ENCODE results near the gene ZNF277.

Gene ZNF277

GRCh38 chr7:112361154-112361553 is 154.7 kb downstream of the ZNF277 start:
- Mint-ChIP-seq H3K36me3 (no peaks in the 10 kb centered on the region), H3K9me3 (peaks cover 1% of the 10 kb centered on the region), H3K4me1 (no peaks in the 10 kb centered on the region), H3K27ac (no peak overlapping the region), H3K4me3 (no peak overlapping the region), H3K27me3 (peaks cover 4% of the 10 kb centered on the region)
- no peak for DNase-seq (ENCODE audit: low spot score in 2 of 2)
- no peak for ATAC-seq (ENCODE audit: low read depth)

DNA sequence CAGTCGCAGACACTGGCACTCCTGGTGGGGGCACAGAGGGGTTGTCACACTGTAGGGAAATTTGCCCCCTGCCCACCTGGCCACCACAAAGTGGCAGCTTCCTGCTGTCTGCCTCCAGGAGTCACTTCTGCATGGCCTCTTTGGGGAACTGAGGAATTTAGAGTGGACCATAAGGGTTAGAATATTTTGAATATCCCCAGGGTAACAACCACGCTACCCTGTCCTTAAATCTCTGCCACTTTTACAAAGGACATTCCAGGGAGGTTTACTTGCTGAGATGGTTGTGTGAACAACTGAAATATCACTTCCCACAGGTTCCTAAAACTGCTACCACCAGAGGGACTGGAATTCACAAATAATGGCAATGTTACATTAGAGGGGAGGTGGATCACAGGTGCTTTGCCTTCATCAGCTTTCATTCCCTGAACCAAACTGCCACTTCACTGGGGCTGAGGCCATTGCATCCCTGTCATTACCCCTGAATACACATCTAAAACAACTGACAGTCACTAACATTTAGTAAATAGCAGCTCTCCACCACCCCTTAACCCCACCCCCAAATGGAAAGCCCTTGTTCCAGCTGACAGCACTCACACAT is 155.7 kb downstream of the ZNF277 start:
- DNase-seq (ENCODE audit: low spot score in 2 of 2) (no peak), ATAC-seq (ENCODE audit: low read depth) (no peak)
- Mint-ChIP-seq H3K27ac (no peak overlapping the region), H3K9me3 (peaks cover 1% of the 10 kb centered on the region), H3K4me1 (no peaks in the 10 kb centered on the region), H3K36me3 (no peaks in the 10 kb centered on the region), H3K27me3 (peaks cover 4% of the 10 kb centered on the region), H3K4me3 (no peak overlapping the region)

GRCh38 chr7:112362731-112363131 is 156.2 kb downstream of the ZNF277 start:
- ATAC-seq (ENCODE audit: low read depth) (no peak), DNase-seq (ENCODE audit: low spot score in 2 of 2) (no peak)
- Mint-ChIP-seq H3K27me3 (peaks cover 4% of the 10 kb centered on the region), H3K36me3 (no peaks in the 10 kb centered on the region), H3K27ac (no peak overlapping the region), H3K9me3 (peaks cover 1% of the 10 kb centered on the region), H3K4me1 (no peaks in the 10 kb centered on the region), H3K4me3 (no peak overlapping the region)

DNA sequence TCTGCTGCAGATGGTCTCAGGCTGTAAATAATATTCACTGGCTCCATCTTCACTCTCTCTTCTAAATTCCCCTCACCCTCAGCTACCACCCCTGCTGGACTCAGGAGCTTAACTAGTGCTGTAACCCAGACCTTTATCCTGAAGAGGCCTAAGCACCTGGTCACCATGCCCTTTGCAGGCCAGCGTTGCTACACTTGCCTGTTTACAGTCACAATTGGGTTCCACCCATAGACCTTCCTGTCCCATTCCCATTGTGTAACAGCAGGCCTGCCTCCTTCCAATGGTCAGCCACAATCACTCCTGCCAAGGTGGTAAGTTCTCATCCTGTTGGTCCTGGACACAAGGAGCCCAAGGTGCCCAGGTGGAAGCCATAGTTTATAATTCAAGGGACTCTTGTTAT is 157.9 kb downstream of the ZNF277 start:
- Mint-ChIP-seq H3K36me3 (no peaks in the 10 kb centered on the region), H3K27ac (no peak overlapping the region), H3K27me3 (peaks cover 4% of the 10 kb centered on the region), H3K9me3 (peaks cover 1% of the 10 kb centered on the region), H3K4me1 (no peaks in the 10 kb centered on the region), H3K4me3 (no peak overlapping the region)
- DNase-seq (ENCODE audit: low spot score in 2 of 2) (no peak), ATAC-seq (ENCODE audit: low read depth) (no peak)

DNA sequence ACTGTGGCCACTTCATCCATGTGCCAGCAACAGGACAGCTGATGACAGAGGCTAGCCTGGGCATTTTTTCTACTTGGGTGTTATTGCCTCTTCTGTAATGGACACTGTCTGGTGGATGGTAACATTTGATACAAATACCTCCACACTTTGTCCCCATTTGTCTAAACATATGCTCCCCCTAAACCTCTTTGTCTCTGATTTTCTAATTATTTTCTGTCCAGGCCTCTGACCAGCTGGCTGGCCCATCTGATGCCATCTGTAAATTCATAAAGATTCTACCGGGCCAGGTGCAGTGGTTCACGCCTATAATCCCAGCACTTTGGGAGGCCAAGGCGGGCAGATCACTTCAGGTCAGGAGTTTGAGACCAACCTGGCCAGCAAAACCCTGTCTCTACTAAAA is 159.1 kb downstream of the ZNF277 start:
- no peaks in the 10 kb centered on the region for H3K4me1 Mint-ChIP-seq
- no peak overlapping the region for H3K4me3 Mint-ChIP-seq
- peaks cover 4% of the 10 kb centered on the region for H3K27me3 Mint-ChIP-seq
- no peak overlapping the region for H3K27ac Mint-ChIP-seq
- ATAC-seq (ENCODE audit: low read depth), result no peak
- H3K9me3 Mint-ChIP-seq, result peaks cover under 1% of the 10 kb centered on the region
- no peak for DNase-seq (ENCODE audit: low spot score in 2 of 2)
- H3K36me3 Mint-ChIP-seq, result no peaks in the 10 kb centered on the region

- ATAC-seq (ENCODE audit: low read depth) (no peak), DNase-seq (ENCODE audit: low spot score in 2 of 2) (no peak)
- H3K4me1 Mint-ChIP-seq, result no peaks in the 10 kb centered on the region
- no peaks in the 10 kb centered on the region for H3K36me3 Mint-ChIP-seq
- H3K9me3 Mint-ChIP-seq, result no peaks in the 10 kb centered on the region
- H3K27ac Mint-ChIP-seq, result no peak overlapping the region
- no peak overlapping the region for H3K4me3 Mint-ChIP-seq
- H3K27me3 Mint-ChIP-seq, result peaks cover 3% of the 10 kb centered on the region
Observed at GRCh38 chr7:112366886-112367285, 160.4 kb downstream of the ZNF277 start.

- no peaks in the 10 kb centered on the region for H3K36me3 Mint-ChIP-seq
- peaks cover 3% of the 10 kb centered on the region for H3K27me3 Mint-ChIP-seq
- no peak overlapping the region for H3K4me3 Mint-ChIP-seq
- no peaks in the 10 kb centered on the region for H3K4me1 Mint-ChIP-seq
- H3K27ac Mint-ChIP-seq, result no peak overlapping the region
- ATAC-seq (ENCODE audit: low read depth), result no peak
- DNase-seq (ENCODE audit: low spot score in 2 of 2), result no peak
- H3K9me3 Mint-ChIP-seq, result no peaks in the 10 kb centered on the region
Observed at GRCh38 chr7:112370436-112370835, 163.9 kb downstream of the ZNF277 start.

DNA sequence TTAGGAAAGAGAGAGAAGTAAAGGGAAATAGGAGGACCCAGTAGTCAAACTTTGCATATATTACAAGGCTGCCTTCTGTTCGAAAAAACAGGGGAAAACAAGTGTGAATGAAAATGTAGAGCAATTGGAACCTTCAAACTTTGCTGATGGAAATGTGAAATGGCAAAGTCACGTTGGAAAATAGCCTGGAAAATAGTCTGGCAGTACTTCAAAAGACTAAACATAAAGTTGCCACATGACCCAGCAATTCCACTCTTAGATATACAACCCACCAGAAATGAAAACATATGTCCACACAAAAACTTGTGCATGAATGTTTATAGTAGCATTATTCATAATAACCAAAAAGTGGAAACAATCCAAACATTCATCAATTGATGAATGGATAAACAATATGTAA is 165.2 kb downstream of the ZNF277 start:
- H3K27me3 Mint-ChIP-seq, result peaks cover 1% of the 10 kb centered on the region
- H3K27ac Mint-ChIP-seq, result no peak overlapping the region
- H3K4me1 Mint-ChIP-seq, result no peaks in the 10 kb centered on the region
- no peaks in the 10 kb centered on the region for H3K36me3 Mint-ChIP-seq
- no peaks in the 10 kb centered on the region for H3K9me3 Mint-ChIP-seq
- no peak overlapping the region for H3K4me3 Mint-ChIP-seq
- no peak for DNase-seq (ENCODE audit: low spot score in 2 of 2)
- no peak for ATAC-seq (ENCODE audit: low read depth)

DNA sequence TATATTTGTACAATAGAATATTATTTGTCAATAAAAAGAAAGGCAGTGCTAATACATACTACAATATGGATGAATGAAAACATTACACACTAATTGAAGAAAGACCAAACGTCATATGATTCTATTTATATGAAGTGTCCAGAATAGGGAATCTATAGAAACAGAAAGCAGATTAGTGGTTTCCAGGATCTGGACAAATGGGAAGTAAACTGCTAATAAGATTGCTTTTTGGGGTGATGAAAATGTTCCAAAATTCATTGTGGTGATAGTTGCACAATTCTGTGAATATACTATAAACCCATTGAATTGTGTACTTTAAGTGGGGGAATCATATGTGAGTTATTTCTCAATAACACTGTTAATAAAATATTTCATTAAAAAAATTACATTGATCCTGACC is 165.6 kb downstream of the ZNF277 start:
- Mint-ChIP-seq H3K4me3 (no peak overlapping the region), H3K27me3 (peaks cover 1% of the 10 kb centered on the region), H3K36me3 (no peaks in the 10 kb centered on the region), H3K9me3 (no peaks in the 10 kb centered on the region), H3K27ac (no peak overlapping the region), H3K4me1 (no peaks in the 10 kb centered on the region)
- DNase-seq (ENCODE audit: low spot score in 2 of 2), result no peak
- no peak for ATAC-seq (ENCODE audit: low read depth)

DNA sequence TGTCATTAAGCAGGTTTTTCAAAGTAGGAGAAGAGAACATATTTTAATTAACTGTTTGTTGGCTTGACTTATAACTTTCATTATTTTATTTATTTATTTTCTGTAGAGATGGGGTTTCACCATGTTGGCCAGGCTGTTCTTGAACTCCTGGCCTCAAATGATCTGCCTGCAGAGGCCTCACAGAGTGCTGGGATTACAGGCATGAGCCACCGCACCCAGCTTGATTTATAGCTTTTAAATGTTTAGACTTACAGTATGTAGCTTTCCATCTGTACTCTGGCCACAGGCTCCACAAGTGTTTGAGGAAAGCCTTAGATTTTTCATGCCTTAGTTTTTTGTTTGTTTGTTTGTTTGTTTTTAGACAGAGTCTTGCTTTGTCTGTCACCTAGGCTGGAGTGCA is 171.1 kb downstream of the ZNF277 start:
- Mint-ChIP-seq H3K4me3 (no peak overlapping the region), H3K27me3 (no peaks in the 10 kb centered on the region), H3K27ac (no peak overlapping the region), H3K4me1 (no peaks in the 10 kb centered on the region), H3K36me3 (no peaks in the 10 kb centered on the region), H3K9me3 (no peaks in the 10 kb centered on the region)
- no peak for DNase-seq (ENCODE audit: low spot score in 2 of 2)
- ATAC-seq (ENCODE audit: low read depth), result no peak

GRCh38 chr7:112381311-112382091 is 175.0 kb downstream of the ZNF277 start:
- Mint-ChIP-seq H3K4me3 (no peak overlapping the region), H3K27me3 (peaks cover 5% of the 10 kb centered on the region), H3K4me1 (peaks cover 2% of the 10 kb centered on the region), H3K36me3 (no peaks in the 10 kb centered on the region), H3K9me3 (no peaks in the 10 kb centered on the region), H3K27ac (no peak overlapping the region)
- ATAC-seq (ENCODE audit: low read depth) (no peak), DNase-seq (ENCODE audit: low spot score in 2 of 2) (no peak)

DNA sequence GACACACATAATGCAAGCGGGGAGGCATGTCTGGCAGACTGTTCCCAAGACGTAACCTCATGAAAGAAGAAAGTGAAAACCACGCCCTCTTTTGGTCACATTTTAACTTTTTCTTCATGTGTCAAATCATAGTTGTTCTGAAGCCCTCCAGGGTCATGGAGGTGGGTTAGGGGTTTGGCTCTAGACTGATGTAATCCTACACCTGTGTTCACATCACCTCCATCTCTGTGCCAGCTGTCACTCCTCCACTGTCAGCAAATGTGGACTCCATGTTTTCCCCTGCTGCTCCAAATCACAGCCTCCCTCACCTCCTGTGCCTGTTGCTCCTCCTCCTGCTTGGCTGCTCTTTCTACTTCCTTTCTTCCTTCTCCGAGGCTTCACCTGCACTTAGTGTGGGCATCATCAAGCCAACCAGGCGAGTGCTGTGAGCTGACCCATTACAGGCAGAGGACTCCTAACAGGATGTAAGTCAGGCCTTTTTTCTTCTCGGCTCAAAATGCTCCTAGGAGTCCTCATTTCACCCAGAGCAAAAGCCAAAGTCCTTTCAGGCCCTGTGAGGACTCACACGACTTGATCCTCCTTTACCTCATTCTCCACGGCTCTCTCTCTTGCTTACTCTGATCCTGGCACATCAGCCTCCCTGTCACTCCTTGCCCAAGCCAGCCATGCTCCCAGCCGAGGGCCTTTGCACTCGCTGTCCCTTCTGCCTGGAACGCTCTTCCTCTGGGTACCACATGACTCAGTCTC is 177.3 kb downstream of the ZNF277 start:
- DNase-seq (ENCODE audit: low spot score in 2 of 2), result no peak
- H3K4me3 Mint-ChIP-seq, result no peak overlapping the region
- H3K9me3 Mint-ChIP-seq, result no peaks in the 10 kb centered on the region
- ATAC-seq (ENCODE audit: low read depth), result no peak
- H3K27ac Mint-ChIP-seq, result no peak overlapping the region
- H3K36me3 Mint-ChIP-seq, result no peaks in the 10 kb centered on the region
- H3K4me1 Mint-ChIP-seq, result peaks cover 2% of the 10 kb centered on the region
- peaks cover 5% of the 10 kb centered on the region for H3K27me3 Mint-ChIP-seq

- Mint-ChIP-seq H3K9me3 (no peaks in the 10 kb centered on the region), H3K4me1 (peaks cover 2% of the 10 kb centered on the region), H3K4me3 (no peak overlapping the region), H3K27ac (no peak overlapping the region), H3K27me3 (peaks cover 5% of the 10 kb centered on the region), H3K36me3 (no peaks in the 10 kb centered on the region)
- no peak for ATAC-seq (ENCODE audit: low read depth)
- DNase-seq (ENCODE audit: low spot score in 2 of 2), result no peak
Observed at GRCh38 chr7:112385516-112385915, 179.0 kb downstream of the ZNF277 start.

- Mint-ChIP-seq H3K27ac (no peak overlapping the region), H3K4me3 (no peak overlapping the region), H3K9me3 (no peaks in the 10 kb centered on the region), H3K36me3 (no peaks in the 10 kb centered on the region), H3K4me1 (peaks cover 4% of the 10 kb centered on the region), H3K27me3 (peaks cover 5% of the 10 kb centered on the region)
- ATAC-seq (ENCODE audit: low read depth) (no peak), DNase-seq (ENCODE audit: low spot score in 2 of 2) (no peak)
Observed at GRCh38 chr7:112386619-112387018, 180.1 kb downstream of the ZNF277 start.
